Pericardium fibroblast (primary cell): Measurements from ENCODE around the gene ARL15. TPM values are rescaled to one million over a fixed set of nuclear protein-coding genes. Genes with fewer than 3 reads are reported as not detected.

Source experiments
- total RNA-seq: library from RNA; depleted of rRNA; stranded (reverse); fragments of >200 nt; gene quantifications from 2 replicates; pipeline ENCODE4 v1.2.3, GENCODE V29; 2015

Gene ARL15
- 4.0 and 13.8 TPM in 2 replicates for total RNA-seq

DNA sequence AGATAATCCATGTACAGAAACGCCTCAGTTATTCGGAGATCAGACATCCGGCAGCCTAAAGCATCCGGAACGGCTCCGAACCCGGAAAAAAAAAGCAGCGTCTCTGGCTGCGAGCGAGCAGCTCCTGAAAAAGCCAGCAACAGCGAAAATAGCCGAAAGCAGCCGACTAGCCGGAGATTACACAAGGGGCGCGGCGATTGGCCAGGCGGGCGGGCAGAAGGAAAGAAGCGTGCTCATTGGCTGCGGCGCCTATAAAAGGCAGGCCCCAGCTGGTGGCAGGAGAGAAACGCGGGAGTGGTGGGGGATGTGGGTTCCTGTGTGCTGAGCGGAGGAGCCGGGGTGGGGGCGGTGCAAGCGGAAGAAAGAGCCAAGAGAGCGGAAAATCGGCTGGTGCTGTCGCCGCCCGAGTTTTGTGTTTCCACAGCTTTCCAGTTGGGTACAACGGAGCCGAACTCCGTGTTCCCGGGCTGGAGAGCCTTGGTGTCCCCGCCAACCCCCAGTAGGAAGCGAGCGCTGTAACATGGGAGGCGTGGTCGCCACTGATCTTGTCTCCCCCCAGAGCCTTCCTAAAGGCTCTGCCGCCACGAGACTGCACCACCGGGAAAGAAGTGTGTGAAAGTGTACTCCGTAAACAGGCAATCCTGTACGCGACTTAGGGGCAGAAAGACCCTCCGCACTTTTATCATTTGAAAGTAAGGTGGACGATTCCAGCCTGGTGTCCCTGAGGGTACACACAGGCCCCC lies at the start of gene ARL15:
TSS of gene ARL15 (minus strand) at position 141 of the 743 bp plus-strand sequence.

Other genes with a start within 250 kb of the ARL15 start
- 2.6 TPM in 1 of 2 replicates, not detected in the other for gene HSPB3, start 145.1 kb upstream of the ARL15 start, total RNA-seq
- 47.2 and 80.2 TPM in 2 replicates for gene SNX18, start 207.2 kb upstream of the ARL15 start, total RNA-seq